Parathyroid adenoma (tissue), 2 donors: ENCODE data around the gene PRKG1.
A peak's percentile ranks its signal among the peaks of the same experiment; 100 is the strongest.

Source experiments
- H2AFZ ChIP-seq: fragments of 300-600 bp; sonication (generic); one replicate; pipeline ENCODE4 v1.7.0; 2017; ENCODE audit warnings: antibody characterized with exemption, mild to moderate bottlenecking
- H3K27ac ChIP-seq: fragments of 300-600 bp; sonication (generic); one replicate; pipeline ENCODE4 v1.7.0; 2017
- H3K27me3 ChIP-seq: fragments of 300-600 bp; sonication (generic); one replicate; pipeline ENCODE4 v1.7.0; 2017; ENCODE audit warnings: low read length; ENCODE audit not compliant: control insufficient read depth, insufficient read depth
- H3K36me3 ChIP-seq: fragments of 300-600 bp; sonication (generic); one replicate; pipeline ENCODE4 v1.7.0; 2017; ENCODE audit warnings: low read length; ENCODE audit not compliant: control insufficient read depth, insufficient read depth
- H3K4me1 ChIP-seq: fragments of 300-600 bp; sonication (generic); one replicate; pipeline ENCODE4 v1.7.0; 2017; ENCODE audit warnings: control low read depth
- H3K4me2 ChIP-seq: fragments of 300-600 bp; sonication (generic); one replicate; pipeline ENCODE4 v1.7.0; 2017; ENCODE audit warnings: low read length
- H3K4me3 ChIP-seq: fragments of 300-600 bp; sonication (generic); one replicate; pipeline ENCODE4 v1.7.0; 2017; ENCODE audit warnings: low read depth, low read length
- H3K79me2 ChIP-seq: fragments of 300-600 bp; sonication (generic); one replicate; pipeline ENCODE4 v1.7.0; 2017; ENCODE audit warnings: control low read depth
- H3K9ac ChIP-seq: fragments of 300-600 bp; sonication (generic); one replicate; pipeline ENCODE4 v1.7.0; 2017; ENCODE audit warnings: mild to moderate bottlenecking
- H3K9me3 ChIP-seq: fragments of 300-600 bp; sonication (generic); one replicate; pipeline ENCODE4 v1.7.0; 2017; ENCODE audit warnings: low read length; ENCODE audit not compliant: control insufficient read depth
- CTCF ChIP-seq: fragments of 300-600 bp; sonication (generic); IDR thresholded peaks from one replicate; pipeline ENCODE4 v1.7.0; 2017; ENCODE audit warnings: antibody characterized with exemption, mild to moderate bottlenecking
- donor health status: primary hyperparathyroidism.

Gene PRKG1

GRCh38 chr10:51183783-51184182 is 109.5 kb downstream of the PRKG1 start:
- no peaks in the 10 kb centered on the region for H3K9me3 ChIP-seq
- H3K4me3 ChIP-seq, result no peak overlapping the region
- TF ChIP-seq CTCF, result no peak
- no peak overlapping the region for H3K4me2 ChIP-seq
- no peaks in the 10 kb centered on the region for H3K4me1 ChIP-seq
- no peak overlapping the region for H3K27ac ChIP-seq
- H3K27me3 ChIP-seq, result no peaks in the 10 kb centered on the region
- H3K9ac ChIP-seq, result no peak overlapping the region
- peaks cover 2% of the 10 kb centered on the region for H3K79me2 ChIP-seq
- H2AFZ ChIP-seq, result no peak overlapping the region
- H3K36me3 ChIP-seq, result no peaks in the 10 kb centered on the region

- Histone ChIP-seq H3K79me2 (peaks cover 2% of the 10 kb centered on the region), H3K4me2 (no peak overlapping the region), H3K36me3 (no peaks in the 10 kb centered on the region), H3K27me3 (no peaks in the 10 kb centered on the region), H3K9ac (no peak overlapping the region), H3K4me3 (no peak overlapping the region), H3K9me3 (no peaks in the 10 kb centered on the region), H2AFZ (no peak overlapping the region), H3K4me1 (no peaks in the 10 kb centered on the region), H3K27ac (no peak overlapping the region)
- no peak for TF ChIP-seq CTCF
These were observed 112.1 kb downstream of the PRKG1 start for GRCh38 chr10:51186361-51186760.

- Histone ChIP-seq H3K27ac (no peak overlapping the region), H3K4me1 (no peaks in the 10 kb centered on the region), H3K27me3 (no peaks in the 10 kb centered on the region), H3K9me3 (no peaks in the 10 kb centered on the region), H3K79me2 (peaks cover 2% of the 10 kb centered on the region), H3K9ac (no peak overlapping the region), H3K36me3 (no peaks in the 10 kb centered on the region), H3K4me2 (no peak overlapping the region), H2AFZ (peak overlapping the region; percentile 0), H3K4me3 (no peak overlapping the region)
- no peak for TF ChIP-seq CTCF
These were observed 113.7 kb downstream of the PRKG1 start for GRCh38 chr10:51188008-51188407.

- Histone ChIP-seq H3K79me2 (peaks cover 2% of the 10 kb centered on the region), H3K4me3 (no peak overlapping the region), H2AFZ (no peak overlapping the region), H3K27ac (no peak overlapping the region), H3K9ac (no peak overlapping the region), H3K4me2 (no peak overlapping the region), H3K27me3 (no peaks in the 10 kb centered on the region), H3K9me3 (no peaks in the 10 kb centered on the region), H3K36me3 (no peaks in the 10 kb centered on the region), H3K4me1 (no peaks in the 10 kb centered on the region)
- TF ChIP-seq CTCF, result no peak
These were observed 114.6 kb downstream of the PRKG1 start for GRCh38 chr10:51188866-51189265.

GRCh38 chr10:51196508-51197175 is 122.4 kb downstream of the PRKG1 start:
- H3K36me3 ChIP-seq, result no peaks in the 10 kb centered on the region
- no peaks in the 10 kb centered on the region for H3K4me1 ChIP-seq
- H3K9me3 ChIP-seq, result no peaks in the 10 kb centered on the region
- no peak overlapping the region for H3K4me3 ChIP-seq
- no peak overlapping the region for H3K4me2 ChIP-seq
- no peak overlapping the region for H2AFZ ChIP-seq
- no peaks in the 10 kb centered on the region for H3K27me3 ChIP-seq
- H3K79me2 ChIP-seq, result no peaks in the 10 kb centered on the region
- TF ChIP-seq CTCF, result no peak
- H3K9ac ChIP-seq, result no peak overlapping the region
- no peak overlapping the region for H3K27ac ChIP-seq
